ENCODE results near the gene LHCGR. TPM values are rescaled to one million over a fixed set of nuclear protein-coding genes. Genes with fewer than 3 reads are reported as not detected.

Gene LHCGR
- total and polyA plus RNA-seq, 2 donors, result 0.05 to 0.21 TPM

DNA sequence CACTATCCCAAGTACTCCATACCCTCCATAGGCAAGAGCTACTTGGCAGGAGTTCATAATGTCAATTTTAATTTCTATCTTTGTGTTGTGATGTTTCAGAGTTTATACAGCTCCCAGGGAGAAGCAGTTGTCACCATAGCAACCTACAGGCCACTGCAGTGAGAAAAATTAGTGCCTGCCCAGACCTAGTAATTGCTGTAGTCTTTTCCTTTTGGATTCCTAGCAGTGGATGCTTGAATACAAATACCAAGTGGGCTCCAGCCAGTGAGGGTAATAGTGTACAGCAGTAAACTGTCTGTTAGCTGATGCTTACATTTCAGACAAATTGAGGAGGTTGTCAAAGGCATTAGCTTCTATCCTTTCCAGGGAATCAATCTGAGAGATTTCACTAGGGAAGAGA is 26.7 kb downstream of the LHCGR start:
- no peak for DNase-seq (ENCODE audit: low read depth in 6 of 9, low spot score in 9 of 9)
- H3K9me3 ChIP-seq (ENCODE audit: control insufficient read depth in 2 of 2, insufficient read depth in 1 of 2, low read length in 1 of 2), result no peaks in the 10 kb centered on the region
- H3K27me3 ChIP-seq (ENCODE audit: control insufficient read depth in 2 of 2, insufficient read depth in 1 of 2, low read length in 1 of 2), result no peaks in the 10 kb centered on the region
- no peaks in the 10 kb centered on the region for H3K4me1 ChIP-seq (ENCODE audit: control insufficient read depth in 2 of 2, insufficient read depth in 2 of 2, low read length in 2 of 2)
- no peak overlapping the region for H3K4me3 ChIP-seq (ENCODE audit: low read length in 2 of 2)
- no peak overlapping the region for H3K27ac ChIP-seq (ENCODE audit: low read depth in 1 of 2, low read length in 1 of 2)
- no peaks in the 10 kb centered on the region for H3K36me3 ChIP-seq (ENCODE audit: control insufficient read depth in 2 of 2, insufficient read depth in 2 of 2, low read length in 1 of 2)

DNA sequence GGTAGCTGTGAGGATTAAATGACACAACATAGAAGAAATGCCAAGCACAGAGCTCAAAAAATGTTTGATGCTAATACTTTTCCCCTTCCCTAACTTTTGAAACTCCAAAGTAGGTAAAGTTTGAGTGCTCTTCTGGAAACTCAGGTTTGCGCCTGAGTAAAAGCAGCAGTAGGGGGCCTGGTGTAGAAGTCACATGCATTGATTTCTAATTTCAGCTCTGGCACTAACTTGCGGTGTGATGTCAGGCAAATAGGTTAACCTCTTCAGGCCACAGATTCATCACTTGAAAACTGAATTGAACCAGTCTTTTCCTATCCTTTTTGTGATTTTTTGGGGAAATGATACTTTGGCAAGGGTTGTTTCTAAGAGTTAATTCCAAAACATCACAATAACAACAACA is 27.2 kb downstream of the LHCGR start:
- H3K4me3 ChIP-seq (ENCODE audit: low read length in 2 of 2), result no peak overlapping the region
- no peak for DNase-seq (ENCODE audit: low read depth in 6 of 9, low spot score in 9 of 9)
- H3K27me3 ChIP-seq (ENCODE audit: control insufficient read depth in 2 of 2, insufficient read depth in 1 of 2, low read length in 1 of 2), result no peaks in the 10 kb centered on the region
- no peak overlapping the region for H3K27ac ChIP-seq (ENCODE audit: low read depth in 1 of 2, low read length in 1 of 2)
- no peaks in the 10 kb centered on the region for H3K9me3 ChIP-seq (ENCODE audit: control insufficient read depth in 2 of 2, insufficient read depth in 1 of 2, low read length in 1 of 2)
- WGBS, result 93% methylated on average over 2 of the region's 2 CpGs
- H3K36me3 ChIP-seq (ENCODE audit: control insufficient read depth in 2 of 2, insufficient read depth in 2 of 2, low read length in 1 of 2), result no peaks in the 10 kb centered on the region
- H3K4me1 ChIP-seq (ENCODE audit: control insufficient read depth in 2 of 2, insufficient read depth in 2 of 2, low read length in 2 of 2), result no peaks in the 10 kb centered on the region

DNA sequence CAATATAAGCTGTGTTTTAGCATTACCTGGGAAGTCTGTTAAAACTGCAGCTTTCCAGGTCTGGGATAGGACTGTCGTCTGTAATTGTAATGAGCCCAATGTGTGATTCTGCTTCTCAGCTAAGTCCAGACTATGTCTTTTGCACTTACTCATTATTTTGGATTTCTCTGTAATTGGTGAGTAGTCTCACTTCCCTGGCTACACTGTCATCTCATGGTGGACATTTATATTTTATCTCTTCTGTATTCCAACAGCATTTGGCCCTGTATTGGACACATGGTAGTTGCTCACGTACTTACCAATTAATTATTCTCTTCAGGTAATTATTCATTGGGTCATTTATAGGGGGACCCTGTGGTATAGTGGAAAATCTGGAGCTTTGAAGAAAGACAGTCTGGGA is 28.0 kb downstream of the LHCGR start:
- WGBS, result 91% methylated on average over 2 of the region's 2 CpGs

DNA sequence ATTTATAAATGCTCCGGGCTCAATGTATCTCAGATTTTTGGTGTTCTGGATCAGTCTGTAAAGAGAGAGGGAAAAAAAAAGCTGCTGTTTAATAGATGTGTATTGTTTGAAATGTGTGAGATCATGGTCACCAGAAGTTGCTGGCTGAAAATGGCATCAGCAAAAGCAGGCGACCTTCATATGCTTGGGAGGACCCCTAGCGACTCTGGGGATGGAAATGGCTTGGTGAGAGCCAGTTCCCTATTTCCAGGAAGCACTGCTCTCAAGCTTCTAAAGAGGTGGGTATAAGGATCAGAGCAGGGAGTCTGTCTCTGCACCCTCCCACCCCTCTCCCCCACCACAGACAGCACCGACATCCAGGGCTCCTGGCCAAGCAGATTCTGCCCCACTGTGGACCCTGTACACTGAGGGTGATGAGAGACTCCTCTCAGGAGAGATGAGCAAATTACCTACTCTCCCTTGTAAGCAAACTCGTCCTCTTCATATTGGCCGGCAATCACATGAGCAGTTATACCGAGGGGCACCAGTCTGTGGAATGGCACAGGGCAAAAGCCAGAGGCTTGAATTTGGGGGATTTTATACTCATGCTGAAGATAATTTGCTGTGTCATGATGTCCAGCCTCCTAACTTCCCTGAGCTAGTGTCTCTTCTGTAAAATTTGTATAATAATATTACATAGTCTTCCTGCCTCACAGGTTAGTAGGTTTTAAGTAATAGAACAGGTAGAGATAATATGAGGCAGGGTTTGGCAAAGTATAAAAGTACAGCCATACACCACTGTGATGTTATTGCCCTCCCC is 29.6 kb downstream of the LHCGR start:
- H3K27me3 ChIP-seq (ENCODE audit: control insufficient read depth in 2 of 2, insufficient read depth in 1 of 2, low read length in 1 of 2), result no peaks in the 10 kb centered on the region
- H3K4me1 ChIP-seq (ENCODE audit: control insufficient read depth in 2 of 2, insufficient read depth in 2 of 2, low read length in 2 of 2), result no peaks in the 10 kb centered on the region
- no peaks in the 10 kb centered on the region for H3K9me3 ChIP-seq (ENCODE audit: control insufficient read depth in 2 of 2, insufficient read depth in 1 of 2, low read length in 1 of 2)
- no peaks in the 10 kb centered on the region for H3K36me3 ChIP-seq (ENCODE audit: control insufficient read depth in 2 of 2, insufficient read depth in 2 of 2, low read length in 1 of 2)
- H3K27ac ChIP-seq (ENCODE audit: low read depth in 1 of 2, low read length in 1 of 2), result no peak overlapping the region
- WGBS, result 81% methylated on average over 7 of the region's 7 CpGs
- DNase-seq (ENCODE audit: low read depth in 6 of 9, low spot score in 9 of 9), result no peak
- no peak overlapping the region for H3K4me3 ChIP-seq (ENCODE audit: low read length in 2 of 2)

More for the DNA sequence above, 28.0 kb downstream of the LHCGR start:
- no peaks in the 10 kb centered on the region for H3K27me3 ChIP-seq (ENCODE audit: control insufficient read depth in 2 of 2, insufficient read depth in 1 of 2, low read length in 1 of 2)
- H3K9me3 ChIP-seq (ENCODE audit: control insufficient read depth in 2 of 2, insufficient read depth in 1 of 2, low read length in 1 of 2), result no peaks in the 10 kb centered on the region
- H3K27ac ChIP-seq (ENCODE audit: low read depth in 1 of 2, low read length in 1 of 2), result no peak overlapping the region
- no peaks in the 10 kb centered on the region for H3K4me1 ChIP-seq (ENCODE audit: control insufficient read depth in 2 of 2, insufficient read depth in 2 of 2, low read length in 2 of 2)
- H3K4me3 ChIP-seq (ENCODE audit: low read length in 2 of 2), result no peak overlapping the region
- no peak for DNase-seq (ENCODE audit: low read depth in 6 of 9, low spot score in 9 of 9)
- H3K36me3 ChIP-seq (ENCODE audit: control insufficient read depth in 2 of 2, insufficient read depth in 2 of 2, low read length in 1 of 2), result no peaks in the 10 kb centered on the region

DNA sequence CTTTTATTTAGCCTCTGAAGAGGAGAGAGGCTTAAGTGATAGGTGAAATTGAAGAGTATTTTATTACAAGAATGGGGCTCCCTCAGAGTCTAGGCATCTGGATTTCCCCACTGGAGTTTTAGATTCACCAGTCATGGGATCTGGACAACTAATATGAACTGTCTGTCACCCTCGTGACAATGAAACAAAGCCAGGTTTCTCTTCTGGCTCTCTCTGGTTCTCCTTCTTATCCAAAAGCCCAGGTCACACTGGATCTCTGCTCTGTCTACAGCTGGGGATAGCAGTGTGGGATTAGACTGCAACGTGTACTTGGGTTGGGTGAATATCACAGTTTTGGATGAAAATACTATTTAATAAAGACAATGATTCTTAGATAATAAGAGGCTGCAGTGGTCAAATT is 31.2 kb downstream of the LHCGR start:
- H3K27ac ChIP-seq (ENCODE audit: low read depth in 1 of 2, low read length in 1 of 2), result no peak overlapping the region
- H3K4me3 ChIP-seq (ENCODE audit: low read length in 2 of 2), result no peak overlapping the region
- H3K9me3 ChIP-seq (ENCODE audit: control insufficient read depth in 2 of 2, insufficient read depth in 1 of 2, low read length in 1 of 2), result no peaks in the 10 kb centered on the region
- no peaks in the 10 kb centered on the region for H3K27me3 ChIP-seq (ENCODE audit: control insufficient read depth in 2 of 2, insufficient read depth in 1 of 2, low read length in 1 of 2)
- 93% methylated on average over 2 of the region's 2 CpGs for WGBS
- no peak for DNase-seq (ENCODE audit: low read depth in 6 of 9, low spot score in 9 of 9)
- no peaks in the 10 kb centered on the region for H3K36me3 ChIP-seq (ENCODE audit: control insufficient read depth in 2 of 2, insufficient read depth in 2 of 2, low read length in 1 of 2)
- no peaks in the 10 kb centered on the region for H3K4me1 ChIP-seq (ENCODE audit: control insufficient read depth in 2 of 2, insufficient read depth in 2 of 2, low read length in 2 of 2)

DNA sequence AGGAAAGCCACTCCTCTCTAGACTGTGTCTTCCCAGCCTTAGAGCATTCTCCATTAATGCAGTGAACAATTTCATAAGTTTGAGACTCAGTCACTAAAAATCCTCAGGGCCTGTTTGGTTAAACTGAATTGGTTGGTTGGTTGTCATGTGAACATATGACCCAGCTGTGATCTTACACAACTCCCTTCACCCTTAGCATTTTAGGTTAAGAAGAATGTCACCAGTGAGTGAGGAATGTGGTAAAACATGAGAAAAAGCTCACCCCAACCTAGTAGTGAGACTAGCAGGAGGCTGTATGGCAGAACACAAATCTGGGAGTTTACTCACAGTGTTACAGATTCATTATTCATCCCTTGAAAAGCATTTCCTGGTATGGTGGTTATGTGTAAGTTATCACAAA is 32.4 kb downstream of the LHCGR start:
- H3K36me3 ChIP-seq (ENCODE audit: control insufficient read depth in 2 of 2, insufficient read depth in 2 of 2, low read length in 1 of 2), result no peaks in the 10 kb centered on the region
- no peak for DNase-seq (ENCODE audit: low read depth in 6 of 9, low spot score in 9 of 9)
- H3K4me1 ChIP-seq (ENCODE audit: control insufficient read depth in 2 of 2, insufficient read depth in 2 of 2, low read length in 2 of 2), result no peaks in the 10 kb centered on the region
- no peak overlapping the region for H3K27ac ChIP-seq (ENCODE audit: low read depth in 1 of 2, low read length in 1 of 2)
- no peaks in the 10 kb centered on the region for H3K9me3 ChIP-seq (ENCODE audit: control insufficient read depth in 2 of 2, insufficient read depth in 1 of 2, low read length in 1 of 2)
- H3K4me3 ChIP-seq (ENCODE audit: low read length in 2 of 2), result no peak overlapping the region
- no peaks in the 10 kb centered on the region for H3K27me3 ChIP-seq (ENCODE audit: control insufficient read depth in 2 of 2, insufficient read depth in 1 of 2, low read length in 1 of 2)

DNA sequence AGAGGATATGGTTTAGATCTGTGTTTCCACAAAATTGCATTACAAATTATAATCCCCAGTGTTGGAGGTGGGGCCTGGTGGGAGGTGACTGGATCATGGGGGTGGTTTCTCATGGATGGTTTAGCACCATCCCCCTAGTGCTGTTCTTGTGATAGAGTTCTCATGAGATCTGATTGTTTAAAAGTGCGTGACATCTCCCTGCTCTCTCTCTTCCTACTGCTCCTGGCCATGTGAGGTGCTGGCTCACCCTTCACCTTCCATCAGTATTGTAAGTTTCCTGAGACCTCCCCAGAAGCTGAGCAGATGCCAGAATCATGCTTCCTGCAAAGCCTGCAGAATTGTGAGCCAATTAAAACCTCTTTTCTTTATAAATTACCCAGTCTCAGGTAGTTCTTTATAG is 33.1 kb downstream of the LHCGR start:
- Histone ChIP-seq H3K27ac (ENCODE audit: low read depth in 1 of 2, low read length in 1 of 2) (no peak overlapping the region), H3K4me1 (ENCODE audit: control insufficient read depth in 2 of 2, insufficient read depth in 2 of 2, low read length in 2 of 2) (no peaks in the 10 kb centered on the region), H3K4me3 (ENCODE audit: low read length in 2 of 2) (no peak overlapping the region), H3K9me3 (ENCODE audit: control insufficient read depth in 2 of 2, insufficient read depth in 1 of 2, low read length in 1 of 2) (no peaks in the 10 kb centered on the region), H3K36me3 (ENCODE audit: control insufficient read depth in 2 of 2, insufficient read depth in 2 of 2, low read length in 1 of 2) (no peaks in the 10 kb centered on the region), H3K27me3 (ENCODE audit: control insufficient read depth in 2 of 2, insufficient read depth in 1 of 2, low read length in 1 of 2) (no peaks in the 10 kb centered on the region)
- DNase-seq (ENCODE audit: low read depth in 6 of 9, low spot score in 9 of 9), result no peak
- WGBS, result 95% methylated on average over 1 of the region's 1 CpG

DNA sequence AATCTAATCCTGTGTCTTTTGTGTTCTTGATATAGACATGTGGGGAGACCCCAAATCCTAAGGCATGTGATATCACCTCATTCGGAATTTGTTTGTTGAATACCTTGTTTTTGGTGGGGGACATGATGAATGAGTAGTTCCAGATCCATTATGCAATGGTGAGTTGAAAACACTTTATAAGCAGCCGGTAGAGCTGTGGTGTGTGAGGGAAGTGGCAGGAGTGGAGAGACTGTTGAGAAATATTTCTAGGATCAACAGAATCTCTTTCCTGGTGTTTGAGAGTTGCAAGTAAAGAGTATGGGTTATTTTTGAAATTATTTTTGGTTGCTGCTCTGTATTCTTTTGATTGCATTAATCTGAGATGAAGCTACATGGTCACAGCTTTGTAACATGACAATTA is 34.4 kb downstream of the LHCGR start:
- Histone ChIP-seq H3K27me3 (ENCODE audit: control insufficient read depth in 2 of 2, insufficient read depth in 1 of 2, low read length in 1 of 2) (no peaks in the 10 kb centered on the region), H3K36me3 (ENCODE audit: control insufficient read depth in 2 of 2, insufficient read depth in 2 of 2, low read length in 1 of 2) (no peaks in the 10 kb centered on the region), H3K4me3 (ENCODE audit: low read length in 2 of 2) (no peak overlapping the region), H3K4me1 (ENCODE audit: control insufficient read depth in 2 of 2, insufficient read depth in 2 of 2, low read length in 2 of 2) (no peaks in the 10 kb centered on the region), H3K27ac (ENCODE audit: low read depth in 1 of 2, low read length in 1 of 2) (no peak overlapping the region), H3K9me3 (ENCODE audit: control insufficient read depth in 2 of 2, insufficient read depth in 1 of 2, low read length in 1 of 2) (no peaks in the 10 kb centered on the region)
- WGBS, result 94% methylated on average over 2 of the region's 2 CpGs
- DNase-seq (ENCODE audit: low read depth in 6 of 9, low spot score in 9 of 9), result no peak

DNA sequence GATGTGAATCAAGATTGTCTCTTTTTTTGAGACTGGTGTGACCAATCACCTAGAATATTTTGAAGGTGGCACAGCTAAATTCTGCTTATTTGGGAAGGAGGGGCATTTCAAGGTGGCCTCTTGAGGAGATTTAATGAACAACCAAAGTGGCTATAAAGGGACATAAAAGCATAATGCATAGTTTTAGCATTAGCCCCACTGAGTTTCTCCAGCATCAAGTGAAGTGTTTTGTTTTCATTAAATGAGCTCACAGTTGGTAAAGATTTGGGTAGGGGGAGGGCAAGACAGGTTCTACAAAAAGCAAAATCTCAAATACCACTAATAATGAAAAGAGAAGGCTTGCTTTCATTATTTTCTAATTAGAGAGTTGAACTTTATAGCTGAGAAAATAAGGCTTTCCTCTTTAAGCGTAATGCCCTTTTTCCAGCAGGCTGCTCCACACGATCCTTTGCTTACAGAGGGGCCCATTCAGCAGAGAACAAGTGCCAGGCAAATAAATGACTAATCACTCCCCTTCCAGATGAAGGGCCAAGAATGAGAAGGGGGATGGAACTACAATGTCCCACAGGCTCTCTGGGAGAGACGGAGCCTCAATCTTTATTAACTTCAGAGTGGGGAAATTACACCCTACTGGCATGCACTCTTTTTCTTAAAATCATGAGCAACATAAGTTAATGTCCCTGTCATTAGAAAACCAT is 35.9 kb downstream of the LHCGR start:
- H3K4me3 ChIP-seq (ENCODE audit: low read length in 2 of 2), result no peak overlapping the region
- H3K36me3 ChIP-seq (ENCODE audit: control insufficient read depth in 2 of 2, insufficient read depth in 2 of 2, low read length in 1 of 2), result no peaks in the 10 kb centered on the region
- 95% methylated on average over 3 of the region's 3 CpGs for WGBS
- H3K9me3 ChIP-seq (ENCODE audit: control insufficient read depth in 2 of 2, insufficient read depth in 1 of 2, low read length in 1 of 2), result no peaks in the 10 kb centered on the region
- no peaks in the 10 kb centered on the region for H3K4me1 ChIP-seq (ENCODE audit: control insufficient read depth in 2 of 2, insufficient read depth in 2 of 2, low read length in 2 of 2)
- no peaks in the 10 kb centered on the region for H3K27me3 ChIP-seq (ENCODE audit: control insufficient read depth in 2 of 2, insufficient read depth in 1 of 2, low read length in 1 of 2)
- DNase-seq (ENCODE audit: low read depth in 6 of 9, low spot score in 9 of 9), result no peak
- no peak overlapping the region for H3K27ac ChIP-seq (ENCODE audit: low read depth in 1 of 2, low read length in 1 of 2)
